NCI-H146 treated with DMSO at 0.1 percent for 48 hours (cell line): ENCODE data around the gene THOC2.
"Not testable (repeated sequence)": the region's sequence is repeated elsewhere in the genome, so short reads cannot be mapped to it uniquely, and the experiment has no call there.

Source experiments
- DNase-seq: peaks from one replicate; lab custom pipeline; 2025; ENCODE audit not compliant: unreplicated experiment; lab: John Stamatoyannopoulos, UW

THOC2 gene

DNA sequence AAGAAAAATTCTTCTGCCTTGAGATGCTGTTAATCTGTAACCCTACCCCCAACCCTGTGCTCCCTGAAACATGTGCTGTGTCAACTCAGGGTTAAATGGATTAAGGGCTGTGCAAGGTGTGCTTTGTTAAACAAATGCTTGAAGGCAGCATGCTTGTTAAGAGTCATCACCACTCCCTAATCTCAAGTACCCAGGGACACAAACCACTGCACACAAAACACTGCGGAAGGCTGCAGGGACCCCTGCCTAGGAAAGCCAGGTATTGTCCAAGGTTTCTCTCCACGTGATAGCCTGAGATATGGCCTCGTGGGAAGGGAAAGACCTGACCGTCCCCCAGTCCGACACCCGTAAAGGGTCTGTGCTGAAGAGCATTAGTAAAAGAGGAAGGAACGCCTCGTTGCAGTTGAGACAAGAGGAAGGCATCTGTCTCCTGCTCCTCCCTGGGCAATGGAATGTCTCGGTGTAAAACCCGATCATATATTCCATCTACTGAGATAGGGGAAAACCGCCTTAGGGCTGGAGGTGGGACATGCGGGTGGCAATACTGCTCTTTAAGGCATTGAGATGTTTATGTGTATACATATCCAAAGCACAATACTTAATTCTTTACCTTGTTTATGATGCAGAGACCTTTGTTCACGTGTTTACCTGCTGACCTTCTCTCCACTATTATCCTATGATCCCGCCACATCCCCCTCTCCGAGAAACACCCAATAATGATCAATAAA is 53.0 kb downstream of the THOC2 start:
- DNase-seq: not testable (repeated sequence)

DNA sequence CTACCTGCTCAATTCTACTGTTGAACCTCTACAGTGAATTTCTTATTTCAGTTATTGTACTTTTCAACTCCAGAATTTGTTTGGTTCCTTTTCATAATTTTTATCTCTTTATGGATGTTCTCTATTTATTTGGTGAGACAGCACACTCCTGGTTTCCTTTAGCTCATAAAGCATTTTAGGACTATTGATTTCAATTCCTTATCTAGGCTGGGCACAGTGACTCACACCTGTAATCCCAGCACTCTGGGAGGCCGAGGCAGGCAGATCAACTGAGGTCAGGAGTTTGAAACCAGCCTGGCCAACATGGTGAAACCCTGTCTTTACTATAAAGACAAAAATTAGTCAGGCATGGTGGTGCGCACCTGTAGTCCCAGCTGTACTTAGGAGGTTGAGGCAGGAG is 57.7 kb downstream of the THOC2 start:
- DNase-seq: no peak

DNA sequence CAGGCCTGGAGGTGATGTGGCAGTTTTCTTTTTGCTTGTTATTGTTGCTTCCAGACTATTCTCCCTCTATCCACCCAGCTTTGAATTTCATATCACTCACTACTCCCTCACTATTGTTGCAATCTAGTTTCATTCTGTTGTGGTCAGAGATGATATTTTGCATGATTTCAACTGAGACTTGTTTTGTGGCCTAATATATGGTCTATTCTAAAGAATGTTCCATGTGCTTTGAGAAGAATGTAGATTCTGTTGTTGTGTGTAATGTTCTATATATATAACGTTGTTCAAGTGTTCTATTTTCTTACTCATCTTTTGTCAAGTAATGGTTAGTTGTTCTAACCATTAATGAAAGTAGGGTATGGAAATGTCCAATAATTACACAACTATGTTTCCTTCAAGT is 59.0 kb downstream of the THOC2 start:
- DNase-seq: no peak

DNA sequence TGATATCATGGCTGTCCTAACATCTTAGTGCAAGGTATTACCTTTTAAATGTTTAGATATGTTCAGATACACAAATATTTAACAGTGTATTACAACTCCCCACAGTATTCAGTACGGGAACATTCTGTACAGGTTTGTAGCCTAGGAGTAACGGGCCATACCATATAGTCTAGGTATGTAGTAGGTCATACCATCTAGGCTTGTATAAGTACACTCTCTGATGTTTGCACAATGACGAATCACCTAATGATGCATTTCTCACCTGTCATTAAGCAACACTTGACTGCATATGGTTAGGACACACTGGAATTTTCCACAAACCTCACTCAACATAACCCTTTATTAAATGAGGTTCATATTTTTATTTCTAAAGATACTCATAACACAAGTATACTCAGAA is 67.7 kb downstream of the THOC2 start:
- DNase-seq: no peak

DNA sequence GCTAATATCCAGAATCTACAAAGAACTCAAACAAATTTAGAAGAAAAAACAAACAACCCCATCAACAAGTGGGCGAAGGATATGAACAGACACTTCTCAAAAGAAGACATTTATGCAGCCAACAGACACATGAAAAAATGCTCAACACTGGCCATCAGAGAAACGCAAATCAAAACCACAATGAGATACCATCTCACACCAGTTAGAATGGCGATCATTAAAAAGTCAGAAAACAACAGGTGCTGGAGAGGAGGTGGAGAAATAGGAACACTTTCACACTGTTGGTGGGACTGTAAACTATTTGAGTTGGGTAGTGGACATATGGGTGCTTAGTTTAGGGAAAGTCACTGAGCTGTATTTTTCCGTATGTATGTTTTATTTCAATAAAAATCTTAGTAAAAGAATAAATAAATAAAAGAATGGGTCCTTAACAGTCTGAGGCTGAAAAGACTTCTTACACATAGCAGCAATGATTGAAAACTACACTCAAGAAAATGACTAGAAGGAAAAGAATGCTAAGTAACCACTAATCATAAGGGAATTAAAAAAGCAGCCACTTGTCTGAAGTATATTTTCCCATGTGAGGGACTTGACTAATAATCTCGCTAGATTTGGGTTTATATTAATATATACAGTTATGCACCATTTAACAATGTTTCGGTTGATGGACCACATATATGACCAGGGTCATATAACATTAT is 68.2 kb downstream of the THOC2 start:
- DNase-seq: not testable (repeated sequence)

DNA sequence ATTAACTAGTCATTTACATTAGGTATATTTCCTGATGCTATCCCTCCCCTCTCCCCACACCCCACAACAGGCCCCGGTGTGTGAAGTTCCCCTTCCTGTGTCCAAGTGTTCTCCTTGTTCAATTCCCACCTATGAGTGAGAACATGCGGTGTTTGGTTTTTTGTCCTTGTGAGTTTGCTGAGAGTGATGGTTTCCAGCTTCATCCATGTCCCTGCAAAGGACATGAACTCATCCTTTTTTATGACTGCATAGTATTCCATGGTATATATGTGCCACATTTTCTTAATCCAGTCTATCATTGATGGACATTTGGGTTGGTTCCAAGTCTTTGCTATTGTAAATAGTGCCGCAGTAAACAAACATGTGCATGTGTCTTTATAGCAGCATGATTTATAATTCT is 69.1 kb downstream of the THOC2 start:
- DNase-seq: not testable (repeated sequence)

DNA sequence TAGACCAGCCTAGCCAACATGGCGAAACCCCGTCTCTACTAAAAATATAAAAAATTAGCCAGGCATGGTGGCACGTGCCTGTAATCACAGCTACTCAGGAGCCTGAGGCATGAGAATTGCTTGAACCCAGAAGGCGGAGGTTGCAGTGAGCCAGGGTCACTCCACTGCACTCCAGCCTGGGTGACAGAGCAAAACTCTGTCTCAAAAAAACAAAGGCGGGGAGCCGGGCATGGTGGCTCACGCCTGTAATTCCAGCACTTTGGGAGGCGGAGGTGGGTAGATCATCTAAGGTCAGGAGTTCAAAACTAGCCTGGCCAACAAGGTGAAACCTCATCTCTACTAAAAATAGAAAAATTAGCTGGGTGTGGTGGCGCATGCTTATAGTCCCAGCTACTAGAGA is 76.3 kb downstream of the THOC2 start:
- DNase-seq: not testable (repeated sequence)

DNA sequence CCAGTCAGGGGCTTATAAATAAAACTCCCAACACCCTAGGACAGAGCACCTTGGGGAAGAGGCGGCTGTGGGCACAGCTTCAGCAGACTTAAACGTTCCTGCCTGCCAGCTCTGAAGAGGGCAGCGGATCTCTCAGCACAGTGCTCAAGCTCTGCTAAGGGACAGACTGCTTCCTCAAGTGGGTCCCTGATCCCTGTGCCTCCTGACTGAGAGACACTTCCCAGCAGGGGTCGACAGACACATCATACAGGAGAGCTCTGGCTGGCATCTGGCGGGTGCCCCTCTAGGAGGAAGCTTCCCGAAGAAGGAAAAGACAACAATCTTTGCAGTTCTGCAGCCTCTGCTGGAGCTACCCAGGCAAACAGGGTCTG is 84.1 kb downstream of the THOC2 start:
- not testable (repeated sequence) for DNase-seq

DNA sequence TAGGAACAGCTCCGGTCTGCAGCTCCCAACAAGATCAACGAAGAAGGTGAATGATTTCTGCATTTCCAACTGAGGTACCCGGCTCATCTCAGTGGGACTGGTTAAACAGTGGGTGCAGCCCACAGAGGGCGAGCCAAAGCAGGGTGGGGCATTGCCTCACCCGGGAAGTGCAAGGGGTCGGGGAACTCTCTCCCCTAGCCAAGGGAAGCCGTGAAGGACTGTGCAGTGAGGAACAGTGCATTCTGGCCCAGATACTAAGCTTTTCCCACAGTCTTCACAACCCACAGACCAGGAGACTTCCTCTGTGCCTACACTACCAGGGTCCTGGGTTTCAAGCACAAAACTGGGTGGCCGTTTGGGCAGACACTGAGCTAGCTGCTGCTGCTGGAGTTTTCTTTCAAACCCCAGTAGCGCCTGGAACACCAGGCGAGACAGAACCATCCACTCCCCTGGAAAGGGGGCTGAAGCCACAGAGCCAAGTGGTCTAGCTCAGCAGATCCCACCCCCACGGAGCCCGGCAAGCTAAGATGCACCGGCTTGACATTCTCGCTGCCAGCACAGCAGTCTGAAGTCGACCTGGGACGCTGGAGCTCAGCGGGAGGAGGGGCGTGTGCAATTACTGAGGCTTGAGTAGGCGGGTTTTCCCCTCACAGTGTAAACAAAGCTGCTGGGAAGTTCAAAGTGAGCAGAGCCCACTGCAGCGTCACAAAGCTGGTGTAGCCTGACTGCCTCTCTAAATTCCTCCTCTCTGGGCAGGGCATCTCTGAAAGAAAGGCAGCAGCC is 84.6 kb downstream of the THOC2 start:
- DNase-seq: peak; percentile 2

DNA sequence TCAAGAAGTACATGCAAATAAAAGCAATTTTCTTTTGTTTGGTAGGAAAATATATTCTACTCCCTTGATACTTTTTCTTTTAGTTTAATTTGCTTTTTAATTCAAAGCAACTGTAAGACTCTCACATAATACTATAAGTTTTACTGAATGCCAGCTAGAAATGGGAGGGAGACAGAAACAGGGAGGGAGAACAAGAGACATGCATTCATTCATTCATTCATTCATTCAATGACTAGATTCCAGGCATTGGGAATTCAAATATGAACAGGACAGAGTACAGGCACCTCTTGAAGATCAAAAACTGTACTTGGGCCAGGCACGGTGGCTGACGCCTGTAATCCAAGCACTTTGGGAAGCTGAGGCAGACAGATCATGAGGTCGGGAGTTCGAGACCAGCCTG is 85.6 kb downstream of the THOC2 start:
- no peak for DNase-seq

DNA sequence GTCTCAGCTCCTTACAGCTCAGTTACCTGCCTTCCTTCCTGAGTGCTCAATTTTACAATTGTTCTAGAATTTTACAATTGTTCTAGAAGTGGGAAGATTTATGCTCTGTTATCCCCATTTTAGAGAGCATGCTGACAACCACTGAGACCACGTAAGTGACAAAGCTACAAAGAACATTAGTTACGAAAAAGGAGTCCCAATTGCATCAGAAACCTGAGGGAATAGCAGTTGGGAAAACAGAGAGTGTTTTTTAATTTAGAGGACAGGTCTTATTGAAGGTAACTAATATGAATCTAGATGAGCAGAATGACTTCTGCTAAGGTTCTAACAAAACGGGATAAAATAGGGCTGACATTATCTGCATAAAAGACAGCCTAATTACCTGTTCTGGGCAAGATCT is 103.3 kb downstream of the THOC2 start:
- DNase-seq: no peak

DNA sequence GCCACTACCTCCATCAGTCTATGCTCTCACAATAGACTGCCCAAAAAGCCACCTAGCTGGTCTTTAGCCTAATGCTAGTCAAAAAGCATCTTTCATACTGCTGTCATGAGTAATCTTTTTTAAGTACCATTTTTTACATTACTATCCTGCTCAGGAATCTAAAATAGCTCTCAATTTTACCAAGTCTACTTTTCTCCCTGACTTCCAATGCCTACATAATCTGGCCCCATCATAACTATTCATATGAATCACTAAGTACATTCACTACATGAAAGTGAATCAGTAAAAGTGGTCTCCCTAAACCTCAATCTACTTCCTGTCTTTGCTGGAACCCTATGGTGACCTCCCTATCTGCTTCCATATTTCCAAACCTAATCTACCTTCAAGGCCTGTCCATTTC is 105.9 kb downstream of the THOC2 start:
- no peak for DNase-seq

DNA sequence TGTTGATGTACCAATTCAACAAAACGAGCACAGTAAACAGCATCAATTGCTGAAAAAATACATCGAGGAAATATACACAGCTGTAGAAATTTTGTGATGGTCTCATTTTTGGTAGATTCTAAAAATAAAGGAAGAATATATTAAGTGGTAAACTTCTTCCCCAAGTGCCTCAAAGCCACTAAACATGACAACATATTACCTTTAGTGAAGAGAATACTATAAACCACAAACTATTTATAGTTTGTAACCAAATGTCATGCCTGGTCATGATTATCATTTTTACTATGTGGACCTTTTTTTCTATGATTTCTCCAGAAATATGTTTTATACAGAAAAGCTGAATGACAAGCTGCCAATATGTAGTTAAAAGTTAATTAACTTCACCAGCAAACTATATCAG is 106.9 kb downstream of the THOC2 start:
- no peak for DNase-seq

DNA sequence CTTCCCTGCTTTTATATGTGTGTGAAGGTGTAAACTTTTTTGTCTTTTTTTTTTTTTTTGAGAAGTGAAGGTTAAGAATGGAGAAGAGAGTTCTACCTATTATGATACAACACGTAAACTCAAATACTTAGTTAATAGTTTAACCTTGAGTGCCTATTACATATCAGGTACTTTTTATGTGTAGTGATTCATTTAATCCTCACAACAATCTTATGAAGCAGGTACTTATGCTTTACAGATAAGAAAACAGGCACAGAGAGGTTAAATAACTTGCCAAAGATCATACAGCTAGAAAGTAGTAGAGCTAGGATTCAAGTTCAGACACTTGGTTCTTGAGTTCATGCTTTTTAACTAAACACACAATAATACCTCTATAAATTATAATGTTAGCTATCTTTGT is 107.4 kb downstream of the THOC2 start:
- no peak for DNase-seq

DNA sequence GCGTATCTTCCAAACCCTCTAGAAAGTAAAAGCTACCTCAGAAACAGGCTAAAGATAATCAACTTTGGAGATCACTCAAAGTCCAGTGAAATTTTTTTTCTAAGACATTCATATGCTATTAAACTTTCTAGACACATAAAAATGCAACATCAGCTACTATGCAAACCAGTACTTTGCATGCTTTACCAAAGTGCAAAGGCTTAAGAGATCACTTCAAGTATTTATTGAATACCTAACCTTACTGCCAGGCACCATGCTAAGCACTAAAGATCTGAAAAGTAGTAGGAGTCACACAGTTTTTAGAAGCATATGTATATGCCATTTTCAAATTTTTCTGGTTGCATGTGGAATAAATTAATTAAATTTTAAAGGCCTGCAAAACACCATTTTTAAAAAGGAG is 115.8 kb downstream of the THOC2 start:
- no peak for DNase-seq

DNA sequence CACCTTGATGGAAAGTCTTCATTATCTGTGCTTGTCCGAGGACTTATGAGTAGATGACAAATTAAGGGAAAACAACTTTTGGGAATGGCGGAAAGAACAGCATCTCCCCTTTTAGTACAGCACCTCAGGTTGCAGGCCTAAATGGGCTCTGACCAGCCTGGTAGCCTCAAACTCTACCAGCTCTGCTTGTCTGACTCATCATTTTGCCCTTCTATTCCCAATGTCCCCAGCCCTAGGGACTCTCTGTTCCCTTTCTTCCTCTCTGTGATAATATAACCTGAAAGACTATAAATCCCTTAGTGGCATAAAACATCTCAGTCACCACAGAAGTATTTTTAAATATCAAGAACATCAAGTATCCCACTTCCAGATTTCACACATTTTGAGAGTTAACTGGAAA is 121.9 kb downstream of the THOC2 start:
- no peak for DNase-seq

DNA sequence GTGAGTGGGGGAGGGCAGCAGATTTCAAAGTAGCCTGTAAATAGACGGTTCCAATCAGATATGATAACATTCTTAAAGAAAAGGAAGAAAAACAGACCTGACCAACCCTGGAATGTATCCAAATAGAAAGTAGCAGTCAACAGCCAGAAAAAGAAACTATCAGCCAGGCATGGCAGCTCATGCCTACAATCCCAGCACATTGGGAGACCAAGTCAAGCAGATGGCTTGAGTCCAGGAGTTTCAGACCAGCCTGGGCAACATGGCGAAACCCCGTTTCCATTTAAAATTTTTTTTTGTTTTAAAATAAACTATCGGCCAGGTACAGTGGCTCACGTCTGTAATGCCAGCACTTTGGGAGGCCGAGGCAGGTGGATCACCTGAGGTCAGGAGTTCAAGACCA is 125.0 kb downstream of the THOC2 start:
- no peak for DNase-seq

DNA sequence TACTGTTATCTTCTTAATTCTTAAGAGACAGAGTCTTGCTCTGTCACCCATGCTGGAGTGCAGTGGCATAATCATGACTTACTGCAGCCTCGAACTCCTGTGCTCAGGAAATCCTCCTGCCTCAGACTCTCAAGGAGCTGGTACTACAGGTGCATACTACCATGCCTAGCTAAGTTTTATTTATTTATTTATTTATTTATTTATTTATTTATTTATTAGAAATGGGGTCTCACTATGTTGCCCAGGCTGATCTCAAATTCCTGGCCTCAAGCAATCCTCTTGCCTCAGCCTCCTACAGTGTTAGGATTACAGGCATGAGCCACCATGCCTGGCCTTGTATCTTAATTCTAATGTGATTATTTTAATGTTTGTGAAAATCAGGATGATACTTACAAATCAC is 125.6 kb downstream of the THOC2 start:
- no peak for DNase-seq

DNA sequence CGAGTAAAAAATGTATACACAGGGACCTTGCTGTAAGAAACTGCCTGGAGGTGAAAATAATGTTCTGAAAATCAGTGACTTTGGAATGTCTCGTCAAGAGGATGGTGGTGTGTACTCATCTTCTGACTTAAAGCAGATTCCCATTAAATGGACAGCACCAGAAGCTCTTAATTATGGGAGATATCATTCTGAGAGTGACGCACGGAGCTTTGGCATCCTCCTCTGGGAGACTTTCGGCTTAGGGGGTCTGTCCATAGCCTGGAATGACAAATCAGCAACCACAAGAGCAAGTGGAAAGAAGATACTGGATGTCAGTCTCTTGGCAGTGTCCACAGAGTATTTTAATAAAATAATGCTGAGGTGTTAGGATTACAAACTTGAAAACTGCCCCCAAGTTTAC is 129.4 kb downstream of the THOC2 start:
- DNase-seq: no peak

DNA sequence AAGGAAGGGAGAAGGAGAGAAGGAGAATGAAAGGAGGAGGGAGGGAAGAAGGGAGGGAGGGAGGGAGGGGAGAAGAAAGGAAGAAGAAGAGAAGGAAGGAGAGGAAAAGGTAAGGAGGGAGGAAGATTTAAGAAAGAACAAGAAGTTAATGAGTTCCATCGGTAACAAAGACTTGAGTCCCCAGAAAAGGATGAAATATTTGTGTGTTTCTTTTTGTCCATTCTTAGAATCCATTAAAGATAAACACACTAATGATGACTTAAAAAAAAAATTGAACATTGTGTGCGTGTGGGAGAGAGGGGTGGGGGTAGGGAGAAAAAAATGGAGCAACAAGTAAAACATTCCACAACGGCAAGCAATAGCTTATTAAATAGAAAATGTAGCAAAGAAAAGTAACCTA is 131.4 kb downstream of the THOC2 start:
- no peak for DNase-seq

DNA sequence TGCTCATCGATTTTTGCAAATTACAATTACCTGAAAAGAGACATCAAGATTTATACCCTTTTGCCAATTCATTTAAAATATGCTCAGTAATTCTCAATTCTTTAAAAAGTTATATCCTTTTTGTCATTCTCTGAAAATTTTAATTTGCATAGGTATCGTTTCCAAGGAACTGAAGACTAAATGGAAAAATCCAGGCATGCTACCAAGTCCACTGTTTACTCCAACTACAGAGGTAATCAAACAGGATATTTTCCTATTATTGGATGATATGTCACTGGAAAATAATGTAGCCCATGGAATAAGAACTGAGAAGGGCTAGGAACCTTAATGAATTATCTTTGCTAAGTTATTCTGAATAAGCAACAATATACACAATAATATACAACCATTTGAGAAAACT is 132.7 kb downstream of the THOC2 start:
- no peak for DNase-seq

DNA sequence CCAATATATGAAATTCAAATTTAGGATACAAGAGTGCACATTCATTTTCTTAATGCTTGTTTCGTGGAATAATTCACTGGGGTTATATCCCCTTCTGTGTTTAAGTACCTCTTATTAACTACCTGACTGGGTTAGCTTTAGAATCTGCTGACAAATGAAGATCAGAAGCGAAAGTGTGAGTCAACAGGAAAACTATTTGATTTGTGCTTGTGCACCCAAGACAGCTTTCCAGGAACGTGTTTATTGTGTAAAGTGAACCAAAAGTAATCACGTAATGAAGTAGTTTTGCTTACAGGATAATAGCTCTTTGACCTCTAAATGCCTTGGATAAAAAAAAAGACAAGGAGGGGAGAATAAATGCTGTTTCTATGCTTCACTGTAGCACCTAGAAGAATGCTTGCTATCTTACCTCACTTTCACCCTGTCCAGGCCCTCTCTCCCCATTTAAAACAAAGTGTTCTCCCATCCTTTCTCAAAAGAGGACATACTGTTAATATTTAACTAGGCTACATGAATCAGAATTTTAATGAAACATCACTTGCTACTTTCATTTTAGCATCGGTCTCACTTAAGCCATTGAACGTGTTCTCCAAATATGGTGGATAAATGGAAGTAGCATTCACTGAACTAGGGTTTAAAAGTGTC is 141.9 kb downstream of the THOC2 start:
- no peak for DNase-seq
